WERI-Rb-1 (cell line): ENCODE data around the gene ERF.

Experiments
- DNase-seq: peaks from one replicate; pipeline ENCODE4 v3.0.0-alpha.2; 2020
- H3K27ac ChIP-seq: fragments of 250-450 bp; sonication (Bioruptor Pico); 2 replicates; pipeline ENCODE4 v1.5.1; 2020; ENCODE audit warnings: mild to moderate bottlenecking, moderate library complexity
- H3K27me3 ChIP-seq: fragments of 250-450 bp; sonication (Bioruptor Pico); 2 replicates; pipeline ENCODE4 v1.5.1; 2021; ENCODE audit warnings: mild to moderate bottlenecking, low read depth, moderate library complexity; ENCODE audit not compliant: insufficient read depth, severe bottlenecking
- H3K36me3 ChIP-seq: fragments of 250-450 bp; sonication (Bioruptor Pico); 2 replicates; pipeline ENCODE4 v1.5.1; 2020; ENCODE audit warnings: mild to moderate bottlenecking, moderate library complexity
- H3K4me3 ChIP-seq: 2 replicates; pipeline ENCODE4 v1.5.1; 2011; ENCODE audit warnings: low read depth, mild to moderate bottlenecking, control low read depth, low read length
- H3K9me3 ChIP-seq: fragments of 250-450 bp; sonication (Bioruptor Pico); 2 replicates; pipeline ENCODE4 v1.5.1; 2021; ENCODE audit warnings: mild to moderate bottlenecking, moderate library complexity; ENCODE audit not compliant: severe bottlenecking
- TF ChIP-seq, protein P1 (sequence below): IDR thresholded peaks from 2 replicates; pipeline ENCODE4 v1.5.1; 2011; ENCODE audit warnings: low read depth, mild to moderate bottlenecking, control low read depth, inconsistent platforms, low read length

Gene ERF

DNA sequence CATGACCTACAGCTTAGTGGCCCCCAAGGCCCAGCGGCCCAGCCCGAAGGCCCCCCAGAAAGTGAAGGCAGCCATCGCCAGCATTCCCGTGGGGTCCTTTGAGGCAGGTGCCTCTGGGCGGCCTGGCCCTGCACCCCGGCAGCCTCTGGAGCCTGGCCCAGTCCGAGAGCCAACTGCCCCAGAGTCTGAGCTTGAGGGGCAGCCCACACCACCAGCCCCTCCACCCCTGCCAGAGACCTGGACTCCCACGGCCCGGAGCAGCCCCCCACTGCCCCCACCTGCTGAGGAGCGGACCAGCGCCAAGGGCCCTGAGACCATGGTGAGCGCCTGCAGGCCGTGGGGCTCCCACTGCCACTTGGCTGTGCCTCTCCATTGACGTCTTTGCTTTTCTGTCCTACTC, 38.0 kb upstream of the ERF start:
- H3K4me3 ChIP-seq: no peak overlapping the region
- no peak for DNase-seq
- no peak overlapping the region for H3K27ac ChIP-seq
- no peaks in the 10 kb centered on the region for H3K9me3 ChIP-seq
- peaks cover 92% of the 10 kb centered on the region for H3K36me3 ChIP-seq
- H3K27me3 ChIP-seq: no peaks in the 10 kb centered on the region
- TF ChIP-seq, protein P1, sequence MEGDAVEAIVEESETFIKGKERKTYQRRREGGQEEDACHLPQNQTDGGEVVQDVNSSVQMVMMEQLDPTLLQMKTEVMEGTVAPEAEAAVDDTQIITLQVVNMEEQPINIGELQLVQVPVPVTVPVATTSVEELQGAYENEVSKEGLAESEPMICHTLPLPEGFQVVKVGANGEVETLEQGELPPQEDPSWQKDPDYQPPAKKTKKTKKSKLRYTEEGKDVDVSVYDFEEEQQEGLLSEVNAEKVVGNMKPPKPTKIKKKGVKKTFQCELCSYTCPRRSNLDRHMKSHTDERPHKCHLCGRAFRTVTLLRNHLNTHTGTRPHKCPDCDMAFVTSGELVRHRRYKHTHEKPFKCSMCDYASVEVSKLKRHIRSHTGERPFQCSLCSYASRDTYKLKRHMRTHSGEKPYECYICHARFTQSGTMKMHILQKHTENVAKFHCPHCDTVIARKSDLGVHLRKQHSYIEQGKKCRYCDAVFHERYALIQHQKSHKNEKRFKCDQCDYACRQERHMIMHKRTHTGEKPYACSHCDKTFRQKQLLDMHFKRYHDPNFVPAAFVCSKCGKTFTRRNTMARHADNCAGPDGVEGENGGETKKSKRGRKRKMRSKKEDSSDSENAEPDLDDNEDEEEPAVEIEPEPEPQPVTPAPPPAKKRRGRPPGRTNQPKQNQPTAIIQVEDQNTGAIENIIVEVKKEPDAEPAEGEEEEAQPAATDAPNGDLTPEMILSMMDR: no peak

DNA sequence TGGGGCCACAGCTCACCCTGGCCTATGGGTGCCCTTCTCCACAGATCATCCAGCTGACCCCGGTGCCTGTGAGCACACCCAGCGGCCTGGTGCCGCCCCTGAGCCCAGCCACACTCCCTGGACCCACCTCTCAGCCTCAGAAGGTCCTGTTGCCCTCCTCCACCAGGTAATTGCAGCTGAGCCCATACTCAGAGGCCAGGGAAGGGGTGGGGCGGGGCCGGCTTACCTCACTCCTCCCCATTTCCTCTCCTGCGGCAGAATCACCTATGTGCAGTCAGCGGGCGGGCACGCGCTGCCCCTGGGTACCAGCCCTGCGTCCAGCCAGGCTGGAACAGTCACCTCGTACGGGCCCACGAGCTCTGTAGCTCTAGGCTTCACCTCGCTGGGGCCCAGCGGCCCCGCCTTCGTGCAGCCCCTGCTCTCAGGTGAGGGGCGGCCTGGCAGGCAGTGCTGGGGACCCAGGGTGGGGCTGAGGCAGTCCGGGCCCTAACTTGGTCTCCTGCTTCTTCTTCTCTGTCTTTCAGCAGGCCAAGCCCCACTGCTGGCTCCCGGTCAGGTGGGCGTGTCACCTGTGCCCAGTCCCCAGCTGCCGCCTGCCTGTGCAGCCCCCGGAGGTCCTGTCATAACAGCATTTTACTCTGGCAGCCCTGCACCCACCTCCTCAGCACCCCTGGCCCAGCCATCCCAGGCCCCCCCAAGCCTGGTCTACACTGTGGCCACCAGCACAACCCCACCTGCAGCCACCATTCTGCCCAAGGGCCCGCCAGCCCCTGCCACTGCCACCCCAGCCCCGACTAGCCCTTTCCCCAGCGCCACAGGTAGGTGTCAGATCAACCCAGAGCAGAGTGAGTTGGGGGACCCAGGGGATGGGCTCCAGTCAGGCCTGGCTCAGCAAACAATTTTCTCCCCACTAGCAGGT, 37.4 kb upstream of the ERF start:
- Histone ChIP-seq H3K4me3 (no peak overlapping the region), H3K27ac (no peak overlapping the region), H3K27me3 (no peaks in the 10 kb centered on the region), H3K36me3 (peaks cover 95% of the 10 kb centered on the region), H3K9me3 (no peaks in the 10 kb centered on the region)
- no peak for DNase-seq
- TF ChIP-seq, protein P1: no peak

DNA sequence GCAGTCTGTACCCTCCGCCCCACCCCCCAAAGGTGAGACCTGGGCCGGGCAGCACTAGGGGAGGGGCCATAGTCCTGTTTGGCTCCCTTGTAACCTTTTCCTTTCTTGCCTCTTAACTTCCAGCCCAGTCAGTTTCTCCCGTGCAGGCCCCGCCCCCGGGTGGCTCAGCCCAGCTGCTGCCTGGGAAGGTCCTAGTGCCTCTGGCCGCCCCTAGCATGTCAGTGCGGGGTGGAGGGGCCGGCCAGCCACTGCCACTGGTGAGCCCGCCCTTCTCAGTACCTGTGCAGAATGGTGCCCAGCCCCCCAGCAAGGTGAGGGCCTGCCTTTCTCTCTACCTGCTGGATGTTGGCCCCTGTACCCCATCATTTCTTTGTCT, 36.5 kb upstream of the ERF start:
- Histone ChIP-seq H3K27me3 (no peaks in the 10 kb centered on the region), H3K27ac (no peak overlapping the region), H3K4me3 (no peak overlapping the region), H3K9me3 (no peaks in the 10 kb centered on the region), H3K36me3 (peaks cover 94% of the 10 kb centered on the region)
- no peak for DNase-seq
- TF ChIP-seq, protein P1: no peak

DNA sequence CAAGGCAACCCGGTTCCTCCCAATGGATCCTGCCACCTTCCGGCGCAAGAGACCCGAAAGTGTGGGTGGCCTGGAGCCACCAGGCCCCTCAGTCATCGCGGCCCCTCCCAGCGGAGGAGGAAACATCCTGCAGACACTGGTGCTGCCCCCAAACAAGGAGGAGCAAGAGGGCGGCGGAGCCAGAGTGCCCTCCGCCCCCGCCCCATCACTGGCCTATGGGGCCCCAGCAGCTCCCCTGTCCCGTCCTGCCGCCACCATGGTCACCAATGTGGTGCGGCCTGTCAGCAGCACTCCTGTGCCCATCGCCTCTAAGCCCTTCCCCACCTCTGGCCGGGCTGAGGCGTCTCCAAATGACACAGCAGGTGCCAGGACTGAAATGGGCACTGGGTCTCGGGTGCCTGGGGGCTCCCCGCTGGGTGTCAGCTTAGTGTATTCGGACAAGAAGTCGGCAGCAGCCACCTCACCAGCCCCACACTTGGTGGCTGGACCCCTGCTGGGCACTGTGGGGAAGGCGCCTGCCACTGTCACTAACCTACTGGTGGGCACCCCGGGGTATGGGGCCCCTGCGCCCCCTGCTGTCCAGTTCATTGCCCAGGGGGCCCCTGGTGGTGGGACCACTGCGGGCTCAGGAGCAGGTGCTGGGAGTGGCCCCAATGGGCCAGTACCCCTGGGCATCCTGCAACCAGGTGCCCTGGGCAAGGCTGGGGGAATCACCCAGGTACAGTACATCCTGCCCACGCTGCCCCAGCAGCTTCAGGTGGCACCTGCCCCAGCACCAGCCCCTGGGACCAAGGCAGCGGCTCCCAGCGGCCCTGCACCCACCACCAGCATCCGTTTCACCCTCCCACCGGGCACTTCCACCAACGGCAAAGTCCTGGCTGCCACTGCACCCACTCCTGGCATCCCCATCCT, 35.9 kb upstream of the ERF start:
- peaks cover 90% of the 10 kb centered on the region for H3K36me3 ChIP-seq

DNA sequence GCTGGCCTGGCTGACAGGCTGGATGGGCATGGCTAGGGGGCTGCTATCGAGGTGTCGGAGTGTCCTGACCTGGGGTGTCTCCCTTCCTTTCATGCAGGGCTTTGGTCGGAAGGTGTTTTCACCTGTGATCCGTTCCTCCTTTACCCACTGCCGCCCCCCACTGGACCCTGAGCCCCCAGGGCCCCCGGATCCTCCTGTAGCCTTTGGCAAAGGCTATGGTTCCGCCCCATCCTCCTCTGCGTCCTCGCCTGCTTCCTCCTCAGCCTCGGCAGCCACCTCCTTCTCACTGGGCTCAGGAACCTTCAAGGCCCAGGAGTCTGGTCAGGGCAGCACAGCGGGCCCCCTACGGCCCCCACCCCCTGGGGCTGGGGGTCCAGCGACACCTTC, 35.2 kb upstream of the ERF start:
- peaks cover 84% of the 10 kb centered on the region for H3K36me3 ChIP-seq

More for the DNA sequence above, 35.9 kb upstream of the ERF start:
- DNase-seq: peak; percentile 59
- no peaks in the 10 kb centered on the region for H3K9me3 ChIP-seq
- H3K27me3 ChIP-seq: no peaks in the 10 kb centered on the region
- TF ChIP-seq, protein P1: peak; percentile 58
- H3K4me3 ChIP-seq: no peak overlapping the region
- no peak overlapping the region for H3K27ac ChIP-seq

More for the DNA sequence above, 35.2 kb upstream of the ERF start:
- TF ChIP-seq, protein P1: no peak
- H3K27me3 ChIP-seq: no peaks in the 10 kb centered on the region
- no peak for DNase-seq
- no peaks in the 10 kb centered on the region for H3K9me3 ChIP-seq
- no peak overlapping the region for H3K4me3 ChIP-seq
- H3K27ac ChIP-seq: no peak overlapping the region
